SK-N-SH treated with all-trans-retinoic acid at 6 μM for 48 hours (cell line): ENCODE data around the gene AGPAT3.

Source experiments
- BACH2 ChIP-seq: fragments of 250-450 bp; sonication (Bioruptor Pico); IDR thresholded peaks from 2 replicates; pipeline ENCODE4 v1.9.0; 2021; ENCODE audit warnings: mild to moderate bottlenecking, borderline replicate concordance
- ESRRG ChIP-seq: fragments of 250-450 bp; sonication (Bioruptor Pico); IDR thresholded peaks from 2 replicates; pipeline ENCODE4 v1.6.1; 2021; ENCODE audit warnings: mild to moderate bottlenecking
- OSR1 ChIP-seq: fragments of 250-450 bp; sonication (Bioruptor Pico); IDR thresholded peaks from 2 replicates; pipeline ENCODE4 v1.8.0; 2022; ENCODE audit warnings: moderate library complexity, mild to moderate bottlenecking, inconsistent platforms
- RARB ChIP-seq: fragments of 250-450 bp; sonication (Bioruptor Pico); IDR thresholded peaks from 2 replicates; pipeline ENCODE4 v1.8.0; 2021; ENCODE audit warnings: mild to moderate bottlenecking, moderate library complexity
- TCF4 ChIP-seq: fragments of 250-450 bp; sonication (Bioruptor Pico); IDR thresholded peaks from 2 replicates; pipeline ENCODE4 v1.8.0; 2021; ENCODE audit warnings: mild to moderate bottlenecking, moderate library complexity, borderline replicate concordance
- ZC3H10 ChIP-seq: fragments of 250-450 bp; sonication (Bioruptor Pico); IDR thresholded peaks from 2 replicates; pipeline ENCODE4 v1.5.1; 2021; ENCODE audit warnings: mild to moderate bottlenecking, moderate library complexity
- ZFP30 ChIP-seq: fragments of 450-650 bp; formaldehyde crosslinking; IDR thresholded peaks from 2 replicates; pipeline ENCODE4 v1.5.0; 2022; ENCODE audit warnings: mild to moderate bottlenecking, moderate library complexity
- TF ChIP-seq, protein P1 (sequence below): fragments of 250-450 bp; sonication (Bioruptor Pico); IDR thresholded peaks from 2 replicates; pipeline ENCODE4 v1.5.0; 2020; ENCODE audit warnings: mild to moderate bottlenecking, moderate library complexity
- TF ChIP-seq, protein P2 (sequence below): fragments of 250-450 bp; sonication (Bioruptor Pico); IDR thresholded peaks from 2 replicates; pipeline ENCODE4 v1.8.0; 2020; ENCODE audit warnings: mild to moderate bottlenecking, moderate library complexity, borderline replicate concordance

DNA sequence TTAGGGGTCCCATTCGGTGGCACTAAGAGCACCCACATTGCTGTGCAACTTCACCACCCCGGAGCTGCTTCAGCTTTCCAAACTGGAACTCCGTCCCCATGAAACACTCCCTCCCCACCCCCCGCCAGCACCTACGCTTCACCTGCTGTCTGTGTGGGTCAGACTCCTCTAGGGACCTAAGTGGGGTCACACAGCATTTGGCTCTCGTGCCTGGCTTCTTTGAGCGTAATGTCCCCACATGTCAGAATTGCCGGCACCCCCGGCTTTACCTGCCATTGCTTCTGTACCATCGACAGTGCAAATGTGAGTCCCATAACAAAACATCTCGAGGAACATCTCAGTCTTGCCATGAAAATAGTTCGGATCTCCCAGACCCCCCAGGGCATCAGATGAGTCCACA lies 35.9 kb upstream of the AGPAT3 start:
- TF ChIP-seq ZC3H10 (CRISPR knock-in tag) = no peak
- TF ChIP-seq, protein P1, sequence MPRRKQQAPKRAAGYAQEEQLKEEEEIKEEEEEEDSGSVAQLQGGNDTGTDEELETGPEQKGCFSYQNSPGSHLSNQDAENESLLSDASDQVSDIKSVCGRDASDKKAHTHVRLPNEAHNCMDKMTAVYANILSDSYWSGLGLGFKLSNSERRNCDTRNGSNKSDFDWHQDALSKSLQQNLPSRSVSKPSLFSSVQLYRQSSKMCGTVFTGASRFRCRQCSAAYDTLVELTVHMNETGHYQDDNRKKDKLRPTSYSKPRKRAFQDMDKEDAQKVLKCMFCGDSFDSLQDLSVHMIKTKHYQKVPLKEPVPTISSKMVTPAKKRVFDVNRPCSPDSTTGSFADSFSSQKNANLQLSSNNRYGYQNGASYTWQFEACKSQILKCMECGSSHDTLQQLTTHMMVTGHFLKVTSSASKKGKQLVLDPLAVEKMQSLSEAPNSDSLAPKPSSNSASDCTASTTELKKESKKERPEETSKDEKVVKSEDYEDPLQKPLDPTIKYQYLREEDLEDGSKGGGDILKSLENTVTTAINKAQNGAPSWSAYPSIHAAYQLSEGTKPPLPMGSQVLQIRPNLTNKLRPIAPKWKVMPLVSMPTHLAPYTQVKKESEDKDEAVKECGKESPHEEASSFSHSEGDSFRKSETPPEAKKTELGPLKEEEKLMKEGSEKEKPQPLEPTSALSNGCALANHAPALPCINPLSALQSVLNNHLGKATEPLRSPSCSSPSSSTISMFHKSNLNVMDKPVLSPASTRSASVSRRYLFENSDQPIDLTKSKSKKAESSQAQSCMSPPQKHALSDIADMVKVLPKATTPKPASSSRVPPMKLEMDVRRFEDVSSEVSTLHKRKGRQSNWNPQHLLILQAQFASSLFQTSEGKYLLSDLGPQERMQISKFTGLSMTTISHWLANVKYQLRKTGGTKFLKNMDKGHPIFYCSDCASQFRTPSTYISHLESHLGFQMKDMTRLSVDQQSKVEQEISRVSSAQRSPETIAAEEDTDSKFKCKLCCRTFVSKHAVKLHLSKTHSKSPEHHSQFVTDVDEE (CRISPR knock-in tag) = no peak
- TF ChIP-seq OSR1 = no peak
- no peak for TF ChIP-seq TCF4
- no peak for TF ChIP-seq ZFP30 (CRISPR knock-in tag)
- no peak for TF ChIP-seq ESRRG (CRISPR knock-in tag)
- no peak for TF ChIP-seq BACH2 (CRISPR knock-in tag)
- TF ChIP-seq, protein P2, sequence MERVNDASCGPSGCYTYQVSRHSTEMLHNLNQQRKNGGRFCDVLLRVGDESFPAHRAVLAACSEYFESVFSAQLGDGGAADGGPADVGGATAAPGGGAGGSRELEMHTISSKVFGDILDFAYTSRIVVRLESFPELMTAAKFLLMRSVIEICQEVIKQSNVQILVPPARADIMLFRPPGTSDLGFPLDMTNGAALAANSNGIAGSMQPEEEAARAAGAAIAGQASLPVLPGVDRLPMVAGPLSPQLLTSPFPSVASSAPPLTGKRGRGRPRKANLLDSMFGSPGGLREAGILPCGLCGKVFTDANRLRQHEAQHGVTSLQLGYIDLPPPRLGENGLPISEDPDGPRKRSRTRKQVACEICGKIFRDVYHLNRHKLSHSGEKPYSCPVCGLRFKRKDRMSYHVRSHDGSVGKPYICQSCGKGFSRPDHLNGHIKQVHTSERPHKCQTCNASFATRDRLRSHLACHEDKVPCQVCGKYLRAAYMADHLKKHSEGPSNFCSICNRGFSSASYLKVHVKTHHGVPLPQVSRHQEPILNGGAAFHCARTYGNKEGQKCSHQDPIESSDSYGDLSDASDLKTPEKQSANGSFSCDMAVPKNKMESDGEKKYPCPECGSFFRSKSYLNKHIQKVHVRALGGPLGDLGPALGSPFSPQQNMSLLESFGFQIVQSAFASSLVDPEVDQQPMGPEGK (CRISPR knock-in tag) = no peak
- TF ChIP-seq RARB (CRISPR knock-in tag) = no peak
